Glutamatergic neuron (in vitro differentiated cells): Measurements from ENCODE around the gene FEZ2. TPM values are rescaled to one million over a fixed set of nuclear protein-coding genes. Genes with fewer than 3 reads are reported as not detected.

Experiments used
- DNase-seq: peaks from one replicate; pipeline ENCODE4 v3.0.0; 2022
- H3K27ac Mint-ChIP-seq: one replicate; pipeline ENCODE4 v1.8.0; 2020; ENCODE audit warnings: mild to moderate bottlenecking, mixed read lengths, inconsistent platforms; ENCODE audit not compliant: unreplicated experiment
- H3K27me3 Mint-ChIP-seq: one replicate; pipeline ENCODE4 v1.8.0; 2020; ENCODE audit warnings: mild to moderate bottlenecking, moderate library complexity, mixed read lengths, inconsistent platforms; ENCODE audit not compliant: unreplicated experiment
- H3K36me3 Mint-ChIP-seq: one replicate; pipeline ENCODE4 v1.8.0; 2020; ENCODE audit warnings: mild to moderate bottlenecking, mixed read lengths, inconsistent platforms; ENCODE audit not compliant: unreplicated experiment
- H3K4me1 Mint-ChIP-seq: one replicate; pipeline ENCODE4 v1.8.0; 2020; ENCODE audit warnings: mild to moderate bottlenecking, low read depth, mixed read lengths, inconsistent platforms; ENCODE audit not compliant: unreplicated experiment
- H3K4me3 Mint-ChIP-seq: one replicate; pipeline ENCODE4 v1.8.0; 2020; ENCODE audit warnings: mild to moderate bottlenecking, mixed read lengths, inconsistent platforms; ENCODE audit not compliant: unreplicated experiment
- H3K9me3 Mint-ChIP-seq: one replicate; pipeline ENCODE4 v1.8.0; 2020; ENCODE audit warnings: mild to moderate bottlenecking, moderate library complexity, mixed read lengths, inconsistent platforms; ENCODE audit not compliant: unreplicated experiment
- total RNA-seq: library from RNA; stranded (reverse); fragmentation: NEBNext Ultra II Directional; extraction: Animal tissue kit (Norgen Biotek cat#: 25700); gene quantifications from one replicate; pipeline ENCODE4 v1.2.1, GENCODE V29; 2021; ENCODE audit not compliant: unreplicated experiment
- TF ChIP-seq, protein P1 (sequence below): fragments of 200-600 bp; sonication (generic); IDR thresholded peaks from one replicate; pipeline ENCODE4 v1.5.0; 2021; ENCODE audit not compliant: partially characterized antibody, unreplicated experiment

The FEZ2 gene
- total RNA-seq, 1 donor from 2014 or later, result 47.3 TPM

DNA sequence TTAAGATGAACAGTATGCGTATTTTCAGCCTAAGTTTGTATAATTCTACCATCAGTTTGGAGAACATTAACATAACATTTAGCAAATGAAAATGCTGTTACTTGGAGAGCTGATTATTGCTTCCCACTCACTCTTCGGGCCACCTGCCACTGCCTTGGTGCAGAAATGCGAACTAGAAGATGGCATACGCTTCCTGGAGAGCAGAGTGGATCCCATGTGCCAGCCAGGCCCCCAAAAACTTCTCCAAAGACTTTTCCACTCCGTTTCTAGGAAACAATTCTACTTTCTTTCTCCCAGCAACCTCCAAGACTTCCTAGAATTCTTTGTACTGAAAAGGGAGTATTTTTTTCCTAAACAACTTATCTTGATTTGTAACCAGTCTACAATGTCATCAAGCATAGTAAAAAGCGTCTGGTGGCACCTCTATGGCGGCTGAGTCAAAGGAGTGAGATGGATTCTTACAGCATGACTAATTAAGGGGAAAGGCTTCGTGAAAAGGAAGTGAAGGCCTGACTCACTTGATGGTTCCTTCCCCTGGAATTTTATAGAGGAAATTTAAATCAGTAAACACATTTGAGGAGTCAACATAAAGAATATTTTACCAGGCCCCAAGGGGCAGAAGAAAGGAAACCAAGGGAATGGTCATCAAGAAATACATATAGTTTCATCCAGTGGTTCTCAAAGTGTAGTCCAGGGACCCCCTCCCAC, 36.6 kb downstream of the FEZ2 start:
- peaks cover 21% of the 10 kb centered on the region for H3K4me1 Mint-ChIP-seq
- TF ChIP-seq, protein P1, sequence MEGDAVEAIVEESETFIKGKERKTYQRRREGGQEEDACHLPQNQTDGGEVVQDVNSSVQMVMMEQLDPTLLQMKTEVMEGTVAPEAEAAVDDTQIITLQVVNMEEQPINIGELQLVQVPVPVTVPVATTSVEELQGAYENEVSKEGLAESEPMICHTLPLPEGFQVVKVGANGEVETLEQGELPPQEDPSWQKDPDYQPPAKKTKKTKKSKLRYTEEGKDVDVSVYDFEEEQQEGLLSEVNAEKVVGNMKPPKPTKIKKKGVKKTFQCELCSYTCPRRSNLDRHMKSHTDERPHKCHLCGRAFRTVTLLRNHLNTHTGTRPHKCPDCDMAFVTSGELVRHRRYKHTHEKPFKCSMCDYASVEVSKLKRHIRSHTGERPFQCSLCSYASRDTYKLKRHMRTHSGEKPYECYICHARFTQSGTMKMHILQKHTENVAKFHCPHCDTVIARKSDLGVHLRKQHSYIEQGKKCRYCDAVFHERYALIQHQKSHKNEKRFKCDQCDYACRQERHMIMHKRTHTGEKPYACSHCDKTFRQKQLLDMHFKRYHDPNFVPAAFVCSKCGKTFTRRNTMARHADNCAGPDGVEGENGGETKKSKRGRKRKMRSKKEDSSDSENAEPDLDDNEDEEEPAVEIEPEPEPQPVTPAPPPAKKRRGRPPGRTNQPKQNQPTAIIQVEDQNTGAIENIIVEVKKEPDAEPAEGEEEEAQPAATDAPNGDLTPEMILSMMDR, result no peak
- H3K4me3 Mint-ChIP-seq, result no peak overlapping the region

DNA sequence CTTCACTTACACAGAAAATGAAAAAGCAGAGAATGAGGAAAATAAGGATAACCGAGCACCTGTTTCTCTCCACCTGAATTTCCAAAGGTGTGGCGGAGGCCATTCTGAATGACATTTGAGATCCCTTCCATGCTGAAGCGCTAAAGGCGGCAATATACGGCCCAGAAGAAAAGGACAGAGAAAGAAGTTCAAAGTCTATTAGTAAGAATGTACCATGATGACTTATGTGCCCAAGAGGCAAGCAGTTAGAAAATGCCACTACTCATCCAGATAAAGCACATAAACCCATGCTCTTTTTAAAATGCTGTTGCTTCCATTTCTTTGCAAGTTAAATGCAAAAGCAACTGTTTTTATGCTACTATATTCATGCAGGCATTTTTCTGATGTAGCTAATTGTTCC, 37.2 kb downstream of the FEZ2 start:
- Mint-ChIP-seq H3K4me1 (peaks cover 21% of the 10 kb centered on the region), H3K36me3 (no peaks in the 10 kb centered on the region), H3K9me3 (peaks cover 7% of the 10 kb centered on the region), H3K27ac (no peak overlapping the region), H3K27me3 (peaks cover 6% of the 10 kb centered on the region), H3K4me3 (no peak overlapping the region)
- no peak for DNase-seq
- TF ChIP-seq, protein P1, result no peak

More for the DNA sequence above, 36.6 kb downstream of the FEZ2 start:
- DNase-seq, result no peak
- Mint-ChIP-seq H3K27ac (no peak overlapping the region), H3K9me3 (peaks cover 7% of the 10 kb centered on the region), H3K36me3 (no peaks in the 10 kb centered on the region), H3K27me3 (peaks cover 6% of the 10 kb centered on the region)

DNA sequence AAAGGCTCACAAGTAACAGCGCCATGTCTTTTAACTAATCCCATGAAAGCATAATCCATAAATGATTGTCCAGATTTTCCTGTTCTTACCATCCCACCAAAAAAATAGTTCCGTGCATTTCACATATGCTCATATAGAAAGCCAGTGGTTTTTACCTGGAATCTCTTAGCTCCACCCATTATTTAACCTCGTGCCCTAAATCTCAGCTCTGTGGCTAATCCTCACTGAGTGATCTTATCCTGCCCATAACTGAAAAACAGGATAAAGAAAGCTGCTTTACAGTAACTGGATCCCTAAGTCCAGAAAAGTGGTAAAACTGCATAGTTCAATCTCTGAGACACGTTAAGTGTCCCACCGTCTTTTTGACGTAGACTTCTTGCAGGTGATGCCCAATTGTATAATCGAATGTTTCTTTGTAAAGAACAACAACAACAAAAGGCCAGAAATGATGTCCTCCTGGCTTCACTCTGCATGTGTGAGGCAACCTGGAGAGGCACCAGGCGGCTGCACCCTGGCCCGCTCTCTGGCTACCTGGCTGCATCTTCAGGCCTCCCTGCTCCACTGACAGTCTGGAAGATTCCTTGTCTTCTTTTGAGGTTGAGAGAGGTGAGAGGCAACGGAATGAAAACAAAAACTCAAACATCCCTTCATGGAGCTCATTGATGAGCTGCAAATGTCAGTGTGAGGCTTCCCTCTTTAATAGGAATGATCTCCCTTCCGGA, 38.6 kb downstream of the FEZ2 start:
- no peak overlapping the region for H3K4me3 Mint-ChIP-seq
- TF ChIP-seq, protein P1, result no peak
- peaks cover 3% of the 10 kb centered on the region for H3K9me3 Mint-ChIP-seq
- no peaks in the 10 kb centered on the region for H3K36me3 Mint-ChIP-seq
- peaks cover 4% of the 10 kb centered on the region for H3K27me3 Mint-ChIP-seq
- peaks cover 15% of the 10 kb centered on the region for H3K4me1 Mint-ChIP-seq
- no peak for DNase-seq
- H3K27ac Mint-ChIP-seq, result no peak overlapping the region

DNA sequence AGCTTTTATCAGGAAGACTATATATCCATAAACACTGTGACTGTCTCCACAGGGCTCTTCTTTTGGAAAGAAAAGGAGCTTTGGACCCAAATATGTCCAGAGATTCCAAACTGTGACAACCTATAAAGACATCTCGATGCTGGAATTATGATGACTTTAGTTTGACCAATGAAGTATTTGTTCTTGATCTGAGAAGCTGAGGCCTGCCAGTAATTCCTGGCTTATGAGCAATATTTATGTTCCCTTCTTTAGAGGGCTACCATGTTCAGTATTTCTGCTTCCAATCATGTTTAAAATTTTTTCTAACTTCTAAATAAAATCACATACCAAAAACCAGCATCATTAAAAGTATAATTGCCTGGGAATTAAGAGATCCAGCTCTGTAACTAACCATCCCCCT, 41.1 kb downstream of the FEZ2 start:
- Mint-ChIP-seq H3K4me3 (no peak overlapping the region), H3K27me3 (no peaks in the 10 kb centered on the region), H3K9me3 (no peaks in the 10 kb centered on the region), H3K27ac (no peak overlapping the region), H3K4me1 (peaks cover 10% of the 10 kb centered on the region), H3K36me3 (no peaks in the 10 kb centered on the region)
- no peak for DNase-seq
- TF ChIP-seq, protein P1, result no peak

DNA sequence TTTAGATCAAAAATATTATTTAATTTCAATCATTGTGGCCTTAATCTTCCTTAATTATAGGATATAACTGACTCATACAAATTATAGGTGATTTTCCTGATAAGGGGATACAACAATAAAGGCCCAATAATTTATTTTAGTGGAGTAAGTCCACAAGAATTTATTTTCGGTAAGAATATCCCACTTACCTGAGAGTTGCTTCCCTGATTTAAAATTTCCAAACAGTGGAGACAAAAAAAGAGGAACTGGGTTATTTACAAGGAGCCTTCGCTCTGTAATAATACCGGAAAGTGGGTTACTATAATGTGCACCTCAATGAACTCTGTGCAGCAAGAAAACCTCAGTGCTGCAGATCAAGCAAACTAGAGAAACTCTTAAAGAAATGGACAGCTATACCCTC, 42.2 kb downstream of the FEZ2 start:
- H3K4me1 Mint-ChIP-seq, result peaks cover 10% of the 10 kb centered on the region
- H3K27me3 Mint-ChIP-seq, result no peaks in the 10 kb centered on the region
- no peaks in the 10 kb centered on the region for H3K36me3 Mint-ChIP-seq
- H3K9me3 Mint-ChIP-seq, result no peaks in the 10 kb centered on the region
- TF ChIP-seq, protein P1, result no peak
- H3K27ac Mint-ChIP-seq, result no peak overlapping the region
- no peak overlapping the region for H3K4me3 Mint-ChIP-seq
- DNase-seq, result no peak
